Occipital lobe (tissue), 3 donors: ENCODE data around the gene RPS6KA1. TPM values are rescaled to one million over a fixed set of nuclear protein-coding genes. Genes with fewer than 3 reads are reported as not detected.
A peak's percentile ranks its signal among the peaks of the same experiment; 100 is the strongest.
"Not testable (repeated sequence)": the region's sequence is repeated elsewhere in the genome, so short reads cannot be mapped to it uniquely, and the experiment has no call there.

Experiments used
- DNase-seq: peaks from one replicate; lab custom pipeline; 2025; lab: John Stamatoyannopoulos, UW
- small RNA-seq: library from RNA; depleted of rRNA; stranded (forward); fragments of <200 nt; gene quantifications from one replicate; pipeline ENCODE3, GENCODE V24; 2014
- total RNA-seq: library from RNA; depleted of rRNA; stranded (reverse); fragments of >200 nt; gene quantifications from one replicate; pipeline ENCODE4 v1.2.3, GENCODE V29; 2014

RPS6KA1 gene
- total RNA-seq, 1 donor from 2014 or later = 4.2 TPM

GRCh38 chr1:26597629-26598039 is 68.1 kb downstream of the RPS6KA1 start:
- DNase-seq = no peak

- DNase-seq = no peak
These were observed 69.3 kb downstream of the RPS6KA1 start for GRCh38 chr1:26598890-26599289.

GRCh38 chr1:26602378-26602959 is 72.9 kb downstream of the RPS6KA1 start:
- DNase-seq = peak; percentile 5

- DNase-seq = no peak
These were observed 74.3 kb downstream of the RPS6KA1 start for GRCh38 chr1:26603856-26604255.

- no peak for DNase-seq
These were observed 77.6 kb downstream of the RPS6KA1 start for GRCh38 chr1:26607186-26607585.

GRCh38 chr1:26608895-26609294 is 79.3 kb downstream of the RPS6KA1 start:
- DNase-seq = no peak

- no peak for DNase-seq
These were observed 81.2 kb downstream of the RPS6KA1 start for GRCh38 chr1:26610781-26611180.

- DNase-seq = not testable (repeated sequence)
These were observed 83.1 kb downstream of the RPS6KA1 start for GRCh38 chr1:26612627-26613026.

GRCh38 chr1:26614655-26615411 is 85.3 kb downstream of the RPS6KA1 start:
- no peak for DNase-seq

- DNase-seq = no peak
These were observed 87.3 kb downstream of the RPS6KA1 start for GRCh38 chr1:26616881-26617280.

- DNase-seq = no peak
These were observed 89.0 kb downstream of the RPS6KA1 start for GRCh38 chr1:26618561-26618960.

Small RNA genes within 50 kb of the gene (small RNA-seq; reads per million reads assigned to genes)
- gene MIR1976 (not detected), gene RF00019 (not detected), gene RNU7-29P (not detected)

Other genes with a start within 250 kb of the RPS6KA1 start
- gene SH3BGRL3, start 249.7 kb upstream of the RPS6KA1 start, total RNA-seq = 8.4 TPM
- gene UBXN11, start 223.1 kb upstream of the RPS6KA1 start, total RNA-seq = 5.0 TPM
- 1.1 TPM for gene CD52, start 211.8 kb upstream of the RPS6KA1 start, total RNA-seq
- 1.1 TPM for gene CRYBG2, start 175.6 kb upstream of the RPS6KA1 start, total RNA-seq
- gene ZNF683, start 157.0 kb upstream of the RPS6KA1 start, total RNA-seq = not detected
- gene LIN28A, start 118.9 kb upstream of the RPS6KA1 start, total RNA-seq = not detected
- gene DHDDS, start 97.4 kb upstream of the RPS6KA1 start, total RNA-seq = 27.3 TPM
- 228 TPM for gene HMGN2, start 57.3 kb upstream of the RPS6KA1 start, total RNA-seq
- gene ARID1A, start 166.3 kb downstream of the RPS6KA1 start, total RNA-seq = 20.1 TPM